GM12892 (cell line): Measurements from ENCODE around the gene CHL1.

ENCODE experiments used
- POLR2AphosphoS5 ChIP-seq: IDR thresholded peaks from 2 replicates; pipeline ENCODE4 v1.6.1; 2011; ENCODE audit warnings: low read depth, low read length, control low read depth
- TAF1 ChIP-seq: IDR thresholded peaks from 2 replicates; pipeline ENCODE4 v1.6.1; 2011; ENCODE audit warnings: low read depth, mild to moderate bottlenecking, control low read depth, low read length, borderline replicate concordance

DNA sequence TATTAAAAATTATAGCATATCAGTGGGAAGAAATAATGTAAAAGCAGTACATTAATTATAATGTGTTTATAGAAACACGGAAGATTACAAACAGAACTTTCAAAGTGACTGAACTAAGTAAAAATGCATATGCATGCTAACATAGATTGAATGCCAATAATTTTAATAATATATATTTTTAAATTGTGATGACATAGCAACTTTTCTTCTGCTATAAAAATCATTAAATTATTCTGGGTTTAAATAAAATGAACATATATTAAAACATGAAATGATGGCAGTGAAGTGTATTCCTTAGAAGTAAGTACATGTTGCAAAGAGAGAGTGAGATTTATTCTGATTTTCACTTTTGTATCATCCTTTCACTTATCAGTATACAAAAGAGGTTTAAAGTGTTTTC lies 128.9 kb downstream of the CHL1 start:
- TF ChIP-seq TAF1 = no peak
- TF ChIP-seq POLR2AphosphoS5 = no peak
